Body of pancreas (tissue), 4 donors: ENCODE measurements around the gene HUS1B.

Source experiments
- POLR2A ChIP-seq, 3 donors: fragments of 450-650 bp; IDR thresholded peaks; one replicate each; pipeline ENCODE4 v1.6.1; 2016; ENCODE audit warnings: antibody characterized with exemption in 3 of 3, mild to moderate bottlenecking in 2 of 3
- TF ChIP-seq, protein P1 (sequence below), 7 experiments: fragments of 450-650 bp in 4 of 7; fragments of 200-600 bp in 3 of 7; sonication (generic) in 3 of 7; IDR thresholded peaks; one replicate each; pipeline ENCODE4 v1.5.1; 2016 to 2019; ENCODE audit warnings: antibody characterized with exemption in 7 of 7

DNA sequence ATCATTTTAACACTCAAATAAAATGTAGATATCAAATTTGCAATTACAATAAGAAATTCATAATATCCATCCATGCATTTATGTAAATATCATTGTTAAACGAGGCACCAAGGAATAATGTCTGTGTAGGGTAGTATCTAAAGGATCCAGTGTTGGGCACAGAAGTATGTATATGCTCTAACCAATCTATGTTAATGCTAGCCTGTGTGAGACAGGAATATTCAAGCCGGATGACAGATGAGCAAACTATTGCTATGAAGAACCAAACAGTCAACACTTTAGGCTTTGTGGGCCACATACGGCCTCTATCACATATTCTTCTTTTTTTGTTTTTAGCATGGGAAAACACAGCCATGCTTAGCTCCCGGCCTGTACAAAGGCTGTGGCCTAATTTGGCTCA, 45.0 kb downstream of the HUS1B start:
- TF ChIP-seq, protein P1, sequence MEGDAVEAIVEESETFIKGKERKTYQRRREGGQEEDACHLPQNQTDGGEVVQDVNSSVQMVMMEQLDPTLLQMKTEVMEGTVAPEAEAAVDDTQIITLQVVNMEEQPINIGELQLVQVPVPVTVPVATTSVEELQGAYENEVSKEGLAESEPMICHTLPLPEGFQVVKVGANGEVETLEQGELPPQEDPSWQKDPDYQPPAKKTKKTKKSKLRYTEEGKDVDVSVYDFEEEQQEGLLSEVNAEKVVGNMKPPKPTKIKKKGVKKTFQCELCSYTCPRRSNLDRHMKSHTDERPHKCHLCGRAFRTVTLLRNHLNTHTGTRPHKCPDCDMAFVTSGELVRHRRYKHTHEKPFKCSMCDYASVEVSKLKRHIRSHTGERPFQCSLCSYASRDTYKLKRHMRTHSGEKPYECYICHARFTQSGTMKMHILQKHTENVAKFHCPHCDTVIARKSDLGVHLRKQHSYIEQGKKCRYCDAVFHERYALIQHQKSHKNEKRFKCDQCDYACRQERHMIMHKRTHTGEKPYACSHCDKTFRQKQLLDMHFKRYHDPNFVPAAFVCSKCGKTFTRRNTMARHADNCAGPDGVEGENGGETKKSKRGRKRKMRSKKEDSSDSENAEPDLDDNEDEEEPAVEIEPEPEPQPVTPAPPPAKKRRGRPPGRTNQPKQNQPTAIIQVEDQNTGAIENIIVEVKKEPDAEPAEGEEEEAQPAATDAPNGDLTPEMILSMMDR (IDR thresholded peaks at IDR 0.05) = no peak
- TF ChIP-seq POLR2A (IDR thresholded peaks at IDR 0.05) = no peak
